DND-41 (cell line): ENCODE results near the gene CPXM2.

ENCODE experiments used
- EZH2 ChIP-seq: IDR thresholded peaks from 3 replicates; pipeline ENCODE4 v1.6.1; 2012; ENCODE audit warnings: borderline replicate concordance, low read depth, mild to moderate bottlenecking, moderate library complexity, low read length, inconsistent platforms; ENCODE audit not compliant: severe bottlenecking
- TF ChIP-seq, protein P1 (sequence below): IDR thresholded peaks from 2 replicates; pipeline ENCODE4 v1.5.1; 2012; ENCODE audit warnings: borderline replicate concordance, low read length, moderate library complexity, mild to moderate bottlenecking; ENCODE audit not compliant: poor library complexity, severe bottlenecking; ENCODE audit errors: extremely low read depth

DNA sequence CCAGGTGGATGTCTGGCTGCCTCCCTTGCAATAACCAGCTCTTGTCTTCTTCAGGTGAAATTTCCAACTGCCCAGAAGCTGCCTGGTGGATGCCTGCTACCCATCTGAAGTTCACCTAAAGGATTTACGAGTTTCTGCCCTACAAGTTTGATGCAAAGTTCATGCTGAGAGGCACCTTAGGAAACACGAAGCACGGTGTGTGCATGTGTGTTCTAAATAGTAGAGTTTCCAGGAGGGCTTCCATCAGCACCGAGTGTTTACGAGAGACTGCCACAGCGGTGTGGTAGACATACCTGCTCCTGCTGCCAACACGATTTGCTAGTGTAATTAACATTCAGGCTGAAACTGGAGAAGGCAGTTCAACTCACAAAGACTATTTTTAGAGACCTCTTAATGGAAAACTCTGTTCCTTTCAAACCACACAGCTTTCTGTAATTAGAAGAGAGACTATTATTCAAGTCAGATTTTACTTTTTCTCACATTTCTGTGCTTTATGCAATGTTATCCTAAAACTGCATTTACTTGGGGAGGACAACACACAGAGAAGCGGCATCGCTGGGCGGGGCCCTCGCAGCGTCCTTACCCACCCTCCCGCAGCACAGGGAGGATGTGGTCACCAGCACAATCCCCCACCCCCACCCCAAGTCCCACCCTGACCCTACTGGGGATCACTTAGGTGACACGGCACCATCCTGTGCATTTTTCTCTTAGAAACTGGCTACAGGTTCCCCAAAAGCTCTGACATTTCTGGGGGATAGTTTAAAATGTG is 15.5 kb upstream of the CPXM2 start:
- TF ChIP-seq EZH2, result no peak
- TF ChIP-seq, protein P1, sequence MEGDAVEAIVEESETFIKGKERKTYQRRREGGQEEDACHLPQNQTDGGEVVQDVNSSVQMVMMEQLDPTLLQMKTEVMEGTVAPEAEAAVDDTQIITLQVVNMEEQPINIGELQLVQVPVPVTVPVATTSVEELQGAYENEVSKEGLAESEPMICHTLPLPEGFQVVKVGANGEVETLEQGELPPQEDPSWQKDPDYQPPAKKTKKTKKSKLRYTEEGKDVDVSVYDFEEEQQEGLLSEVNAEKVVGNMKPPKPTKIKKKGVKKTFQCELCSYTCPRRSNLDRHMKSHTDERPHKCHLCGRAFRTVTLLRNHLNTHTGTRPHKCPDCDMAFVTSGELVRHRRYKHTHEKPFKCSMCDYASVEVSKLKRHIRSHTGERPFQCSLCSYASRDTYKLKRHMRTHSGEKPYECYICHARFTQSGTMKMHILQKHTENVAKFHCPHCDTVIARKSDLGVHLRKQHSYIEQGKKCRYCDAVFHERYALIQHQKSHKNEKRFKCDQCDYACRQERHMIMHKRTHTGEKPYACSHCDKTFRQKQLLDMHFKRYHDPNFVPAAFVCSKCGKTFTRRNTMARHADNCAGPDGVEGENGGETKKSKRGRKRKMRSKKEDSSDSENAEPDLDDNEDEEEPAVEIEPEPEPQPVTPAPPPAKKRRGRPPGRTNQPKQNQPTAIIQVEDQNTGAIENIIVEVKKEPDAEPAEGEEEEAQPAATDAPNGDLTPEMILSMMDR, result no peak
